HepG2 (cell line): ENCODE measurements around the gene OBSL1. TPM values are rescaled to one million over a fixed set of nuclear protein-coding genes. Genes with fewer than 3 reads are reported as not detected.
A peak's percentile ranks its signal among the peaks of the same experiment; 100 is the strongest.

Experiments
- ARID2 ChIP-seq: sonication (generic); formaldehyde crosslinking; IDR thresholded peaks from 2 replicates; pipeline ENCODE4 v1.8.1; 2022; ENCODE audit warnings: mild to moderate bottlenecking, missing genetic modification reagents, borderline replicate concordance
- ZHX1 ChIP-seq: sonication (generic); formaldehyde crosslinking; IDR thresholded peaks from 2 replicates; pipeline ENCODE4 v1.8.1; 2022; ENCODE audit warnings: low read depth, mild to moderate bottlenecking, missing genetic modification reagents
- ZNF430 ChIP-seq: sonication (generic); formaldehyde crosslinking; IDR thresholded peaks from 2 replicates; pipeline ENCODE4 v1.9.0; 2021; ENCODE audit warnings: mild to moderate bottlenecking, missing genetic modification reagents
- ZNF614 ChIP-seq: IDR thresholded peaks from 2 replicates; pipeline ENCODE4 v1.6.1; 2018; ENCODE audit warnings: missing biosample characterization, missing genetic modification reagents, inconsistent platforms, borderline replicate concordance
- polyA plus RNA-seq, 8 experiments: library from polyadenylated mRNA; depleted of rRNA in 3 of 8; stranded (reverse) in 7 of 8; unstranded in 1 of 8; fragments of >200 nt; fragmentation: Illumina TruSeq in 4 of 8; extraction: Trizol in 4 of 8; gene quantifications; 2 replicates each; pipeline versions ENCODE4 v1.2.1 to v1.2.3, GENCODE V29; 2011 to 2016; ENCODE audit warnings: low read depth in 4 of 8, missing spikeins in 1 of 8, mixed read lengths in 1 of 8; ENCODE audit not compliant: insufficient read depth in 1 of 8
- total RNA-seq, 5 experiments: library from RNA; depleted of rRNA; stranded (reverse); fragments of >200 nt; fragmentation: Illumina TruSeq; extraction: Trizol; gene quantifications; 2 replicates each; pipeline ENCODE4 v1.2.3, GENCODE V29; 2016; ENCODE audit warnings: low read depth in 1 of 5
- TF ChIP-seq, protein P1 (sequence below): IDR thresholded peaks from 2 replicates; pipeline ENCODE4 v1.6.1; 2018; ENCODE audit warnings: missing genetic modification reagents, mild to moderate bottlenecking, missing compliant biosample characterization

The OBSL1 gene
- total and polyA plus RNA-seq, 2 of the 13 experiments (the other 11 are each of a cell fraction or from before 2014, with no cell fraction given) = 86.7 to 218 TPM

- TF ChIP-seq ZNF614 (CRISPR knock-in tag) = peak; percentile 24; the same call in 1 of the 2 replicates
- TF ChIP-seq, protein P1, sequence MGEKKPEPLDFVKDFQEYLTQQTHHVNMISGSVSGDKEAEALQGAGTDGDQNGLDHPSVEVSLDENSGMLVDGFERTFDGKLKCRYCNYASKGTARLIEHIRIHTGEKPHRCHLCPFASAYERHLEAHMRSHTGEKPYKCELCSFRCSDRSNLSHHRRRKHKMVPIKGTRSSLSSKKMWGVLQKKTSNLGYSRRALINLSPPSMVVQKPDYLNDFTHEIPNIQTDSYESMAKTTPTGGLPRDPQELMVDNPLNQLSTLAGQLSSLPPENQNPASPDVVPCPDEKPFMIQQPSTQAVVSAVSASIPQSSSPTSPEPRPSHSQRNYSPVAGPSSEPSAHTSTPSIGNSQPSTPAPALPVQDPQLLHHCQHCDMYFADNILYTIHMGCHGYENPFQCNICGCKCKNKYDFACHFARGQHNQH (CRISPR knock-in tag) = peak; percentile 25; the same call in 1 of the 2 replicates
- peak; percentile 69; the same call in 1 of the 2 replicates for TF ChIP-seq ZNF430 (CRISPR knock-in tag)
- TF ChIP-seq ZHX1 = no peak
- TF ChIP-seq ARID2 (CRISPR knock-in tag) = no peak
- TF ChIP-seq, all 625 proteins: peak for 105
These were observed 61.4 kb downstream of the OBSL1 start (continued) for GRCh38 chr2:219509780-219510511.
